ENCODE measurements around the gene TLR1.
"Not testable (repeated sequence)": the region's sequence is repeated elsewhere in the genome, so short reads cannot be mapped to it uniquely, and the experiment has no call there.

The TLR1 gene

GRCh38 chr4:38804654-38805295 is at the start of gene TLR1:
TSS of gene TLR1 (minus strand) at chr4:38804791. CDS start at chr4:38798831, 5,960 bp downstream.
- peak; percentile 58 for DNase-seq (ENCODE audit: low read depth)

- no peak for DNase-seq (ENCODE audit: low read depth)
Observed at GRCh38 chr4:38846015-38846414, 41.4 kb upstream of the TLR1 start.

- no peak for DNase-seq (ENCODE audit: low read depth)
Observed at GRCh38 chr4:38842994-38843393, 38.4 kb upstream of the TLR1 start.

- DNase-seq (ENCODE audit: low read depth): peak; percentile 75
Observed at GRCh38 chr4:38837849-38838248, 33.3 kb upstream of the TLR1 start.

GRCh38 chr4:38837334-38837733 is 32.7 kb upstream of the TLR1 start:
- DNase-seq (ENCODE audit: low read depth): no peak

- no peak for DNase-seq (ENCODE audit: low read depth)
Observed at GRCh38 chr4:38834570-38834969, 30.0 kb upstream of the TLR1 start.

GRCh38 chr4:38832624-38833528 is 28.3 kb upstream of the TLR1 start:
- no peak for DNase-seq (ENCODE audit: low read depth)

- no peak for DNase-seq (ENCODE audit: low read depth)
Observed at GRCh38 chr4:38832206-38832605, 27.6 kb upstream of the TLR1 start.

GRCh38 chr4:38831653-38832052 is 27.1 kb upstream of the TLR1 start:
- DNase-seq (ENCODE audit: low read depth): no peak

GRCh38 chr4:38829237-38829636 is 24.6 kb upstream of the TLR1 start:
- no peak for DNase-seq (ENCODE audit: low read depth)

- no peak for DNase-seq (ENCODE audit: low read depth)
Observed at GRCh38 chr4:38823766-38824165, 19.2 kb upstream of the TLR1 start.

- peak; percentile 20 for DNase-seq (ENCODE audit: low read depth)
Observed at GRCh38 chr4:38822748-38823303, 18.2 kb upstream of the TLR1 start.

- DNase-seq (ENCODE audit: low read depth): peak; percentile 74
Observed at GRCh38 chr4:38821739-38822138, 17.1 kb upstream of the TLR1 start.

- no peak for DNase-seq (ENCODE audit: low read depth)
Observed at GRCh38 chr4:38820329-38821061, 15.9 kb upstream of the TLR1 start.

GRCh38 chr4:38819569-38819968 is 15.0 kb upstream of the TLR1 start:
- peak; percentile 49 for DNase-seq (ENCODE audit: low read depth)

- DNase-seq (ENCODE audit: low read depth): no peak
Observed at GRCh38 chr4:38818441-38818976, 13.9 kb upstream of the TLR1 start.

GRCh38 chr4:38815885-38816782 is 11.5 kb upstream of the TLR1 start:
- DNase-seq (ENCODE audit: low read depth): peak; percentile 8

GRCh38 chr4:38814386-38814785 is 9.8 kb upstream of the TLR1 start:
- DNase-seq (ENCODE audit: low read depth): no peak

GRCh38 chr4:38811297-38811696 is 6.7 kb upstream of the TLR1 start:
- DNase-seq (ENCODE audit: low read depth): no peak

- not testable (repeated sequence) for DNase-seq (ENCODE audit: low read depth)
Observed at GRCh38 chr4:38807462-38807861, 2.9 kb upstream of the TLR1 start.

GRCh38 chr4:38806251-38806650 is 1.7 kb upstream of the TLR1 start:
- not testable (repeated sequence) for DNase-seq (ENCODE audit: low read depth)

Data from ELR (cell line).